OCI-LY7 (cell line): Measurements from ENCODE around the gene ZNF22.

Experiments
- EZH2phosphoT487 ChIP-seq: fragments of 200-600 bp; sonication (generic); IDR thresholded peaks from 2 replicates; pipeline ENCODE4 v1.6.1; 2018; ENCODE audit warnings: low read depth, borderline replicate concordance, mild to moderate bottlenecking, mixed run types, antibody characterized with exemption, low read length, moderate library complexity, mixed read lengths
- TF ChIP-seq, protein P1 (sequence below): fragments of 200-600 bp; sonication (generic); conservative IDR thresholded peaks from 2 replicates; pipeline ENCODE4 v1.5.1; 2014; ENCODE audit warnings: mild to moderate bottlenecking, antibody characterized with exemption, low read length, moderate library complexity, mixed read lengths

DNA sequence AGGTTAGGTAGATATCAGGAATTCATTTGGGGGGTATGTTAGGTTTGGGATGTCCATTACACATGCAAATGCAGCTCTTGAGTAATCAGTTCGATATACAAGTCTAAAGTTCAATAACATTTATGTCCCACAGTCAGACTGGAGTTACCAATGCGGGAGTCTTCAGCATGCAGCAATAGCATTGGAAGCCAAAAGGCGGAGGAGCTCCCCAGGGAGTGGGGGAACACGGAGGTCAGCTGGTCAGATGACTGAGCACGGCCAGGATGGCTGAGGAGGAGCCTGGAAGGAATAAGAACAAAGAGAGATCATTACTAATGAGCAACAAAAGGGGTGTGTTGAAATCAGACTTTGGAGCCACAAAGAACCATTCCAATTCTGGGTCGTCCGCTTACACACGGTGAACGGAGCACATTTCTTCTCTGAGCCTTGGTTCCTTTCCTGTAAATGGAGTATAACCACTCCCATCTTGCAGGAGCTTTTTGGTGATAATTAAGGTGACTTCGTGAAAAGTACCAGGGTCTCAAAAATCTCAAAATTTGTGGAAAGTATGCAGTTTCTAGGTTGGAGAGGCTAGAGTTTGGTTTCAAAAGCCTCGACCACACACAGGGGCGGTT lies 478 bp upstream of the ZNF22 start:
- TF ChIP-seq, protein P1, sequence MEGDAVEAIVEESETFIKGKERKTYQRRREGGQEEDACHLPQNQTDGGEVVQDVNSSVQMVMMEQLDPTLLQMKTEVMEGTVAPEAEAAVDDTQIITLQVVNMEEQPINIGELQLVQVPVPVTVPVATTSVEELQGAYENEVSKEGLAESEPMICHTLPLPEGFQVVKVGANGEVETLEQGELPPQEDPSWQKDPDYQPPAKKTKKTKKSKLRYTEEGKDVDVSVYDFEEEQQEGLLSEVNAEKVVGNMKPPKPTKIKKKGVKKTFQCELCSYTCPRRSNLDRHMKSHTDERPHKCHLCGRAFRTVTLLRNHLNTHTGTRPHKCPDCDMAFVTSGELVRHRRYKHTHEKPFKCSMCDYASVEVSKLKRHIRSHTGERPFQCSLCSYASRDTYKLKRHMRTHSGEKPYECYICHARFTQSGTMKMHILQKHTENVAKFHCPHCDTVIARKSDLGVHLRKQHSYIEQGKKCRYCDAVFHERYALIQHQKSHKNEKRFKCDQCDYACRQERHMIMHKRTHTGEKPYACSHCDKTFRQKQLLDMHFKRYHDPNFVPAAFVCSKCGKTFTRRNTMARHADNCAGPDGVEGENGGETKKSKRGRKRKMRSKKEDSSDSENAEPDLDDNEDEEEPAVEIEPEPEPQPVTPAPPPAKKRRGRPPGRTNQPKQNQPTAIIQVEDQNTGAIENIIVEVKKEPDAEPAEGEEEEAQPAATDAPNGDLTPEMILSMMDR, result no peak
- no peak for TF ChIP-seq EZH2phosphoT487
